Psoas muscle (tissue), 8 donors: ENCODE measurements around the gene IFT27. TPM values are rescaled to one million over a fixed set of nuclear protein-coding genes. Genes with fewer than 3 reads are reported as not detected.

Experiments
- ATAC-seq, 4 donors: fragments of 200-7000 bp; cut with Tn5 transposase; one replicate each; pipeline ENCODE4 v1.9.1; 2020; ENCODE audit warnings: moderate library complexity in 3 of 4, mild to moderate bottlenecking in 2 of 4
- DNase-seq, 2 donors: peaks; one replicate each; pipeline ENCODE4 v3.0.0-alpha.2; 2020
- H3K27ac ChIP-seq: fragments of 200-600 bp; one replicate; pipeline ENCODE4 v1.8.0; 2022
- H3K27me3 ChIP-seq, 3 donors: fragments of 200-600 bp in 1 of 3; one replicate each; pipeline versions ENCODE4 v1.6.1 to v1.8.0; 2013 to 2022; ENCODE audit warnings: low read length in 2 of 3, mild to moderate bottlenecking in 2 of 3, moderate library complexity in 1 of 3; ENCODE audit not compliant: insufficient read depth in 3 of 3
- H3K36me3 ChIP-seq, 2 donors: fragments of 200-600 bp in 1 of 2; one replicate each; pipeline versions ENCODE4 v1.6.1 to v1.8.0; 2013 to 2022; ENCODE audit warnings: low read depth in 1 of 2, mild to moderate bottlenecking in 1 of 2, moderate library complexity in 1 of 2; ENCODE audit not compliant: insufficient read depth in 1 of 2
- H3K4me1 ChIP-seq: fragments of 200-600 bp; one replicate; pipeline ENCODE4 v1.8.0; 2022
- H3K4me3 ChIP-seq: fragments of 200-600 bp; one replicate; pipeline ENCODE4 v1.8.0; 2022; ENCODE audit warnings: mild to moderate bottlenecking
- H3K9me3 ChIP-seq: fragments of 200-600 bp; one replicate; pipeline ENCODE4 v1.8.0; 2022
- WGBS, 3 donors: extraction: QIAGEN DNeasy Blood & Tissue Kit; methylation state at CpG; one replicate each; pipeline versions ENCODE4 v1.1.6 to v1.1.7; 2013; 5-methylcytosine and 5-hydroxymethylcytosine counted together
- intact Hi-C, 2 donors: fragments of 100-400 bp; cut with DNase I; formaldehyde crosslinking; loops; one replicate each; pipeline versions ENCODE4 v1.11.0 to v1.14.2; 2022
- polyA plus RNA-seq, 3 donors: library from polyadenylated mRNA; stranded (reverse); fragments of 200-250 nt; gene quantifications; one replicate each; pipeline ENCODE4 v1.2.3, GENCODE V29; 2013
- total RNA-seq, 4 donors: library from RNA; stranded (reverse); fragmentation: NEBNext Ultra II Directional in 2 of 4; extraction: Animal tissue kit (Norgen Biotek cat#: 25700) in 2 of 4; gene quantifications; one replicate each; pipeline versions ENCODE4 v1.2.1 to v1.2.4, GENCODE V29; 2021 to 2023
- TF ChIP-seq, protein P1 (sequence below): fragments of 200-600 bp; IDR thresholded peaks from one replicate; pipeline ENCODE4 v1.8.0; 2022; ENCODE audit warnings: antibody characterized with exemption
- donor health status: healthy with polysubstance abuse.
- donor health status: DM: no; HTN: no; CAD: no; lungs with moderate emphysema.
- donor health status: Bipolar disorder and iron deficiency.
- donor health status: healthy.
- donor health status: DM: yes; HTN: yes; CAD: no.
- donor health status: DM: no; HTN: no; CAD: no.
- donor health status: DM: no; HTN: no; CAD: no.
- donor health status: DM: yes; HTN: yes; CAD: no.

Gene IFT27
- total and polyA plus RNA-seq, 7 donors = 5.6 to 16.7 (median 7.4) TPM

DNA sequence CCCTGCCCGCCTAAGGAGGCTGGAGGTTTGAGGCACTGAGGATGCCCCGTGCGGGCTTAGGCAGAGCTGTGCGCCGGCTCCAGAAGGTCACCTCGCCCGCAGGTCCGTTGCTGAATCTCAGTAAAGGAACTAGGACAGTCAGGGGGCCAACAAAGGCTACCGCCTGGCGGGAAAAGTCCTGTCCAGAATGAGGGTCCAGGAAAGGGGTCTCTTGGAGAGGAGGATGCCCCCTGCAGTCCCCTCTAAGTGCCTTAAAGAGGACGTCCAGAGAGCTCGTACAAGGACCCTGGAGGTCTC, 40.4 kb upstream of the IFT27 start:
- TF ChIP-seq, protein P1, sequence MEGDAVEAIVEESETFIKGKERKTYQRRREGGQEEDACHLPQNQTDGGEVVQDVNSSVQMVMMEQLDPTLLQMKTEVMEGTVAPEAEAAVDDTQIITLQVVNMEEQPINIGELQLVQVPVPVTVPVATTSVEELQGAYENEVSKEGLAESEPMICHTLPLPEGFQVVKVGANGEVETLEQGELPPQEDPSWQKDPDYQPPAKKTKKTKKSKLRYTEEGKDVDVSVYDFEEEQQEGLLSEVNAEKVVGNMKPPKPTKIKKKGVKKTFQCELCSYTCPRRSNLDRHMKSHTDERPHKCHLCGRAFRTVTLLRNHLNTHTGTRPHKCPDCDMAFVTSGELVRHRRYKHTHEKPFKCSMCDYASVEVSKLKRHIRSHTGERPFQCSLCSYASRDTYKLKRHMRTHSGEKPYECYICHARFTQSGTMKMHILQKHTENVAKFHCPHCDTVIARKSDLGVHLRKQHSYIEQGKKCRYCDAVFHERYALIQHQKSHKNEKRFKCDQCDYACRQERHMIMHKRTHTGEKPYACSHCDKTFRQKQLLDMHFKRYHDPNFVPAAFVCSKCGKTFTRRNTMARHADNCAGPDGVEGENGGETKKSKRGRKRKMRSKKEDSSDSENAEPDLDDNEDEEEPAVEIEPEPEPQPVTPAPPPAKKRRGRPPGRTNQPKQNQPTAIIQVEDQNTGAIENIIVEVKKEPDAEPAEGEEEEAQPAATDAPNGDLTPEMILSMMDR = no peak
- Histone ChIP-seq H3K27ac (no peak overlapping the region), H3K4me1 (peaks cover 10% of the 10 kb centered on the region), H3K36me3 (no peaks in the 10 kb centered on the region), H3K4me3 (no peak overlapping the region), H3K27me3 (peaks cover 0 to 75% (median 22%) of the 10 kb centered on the region in 3 donors), H3K9me3 (no peaks in the 10 kb centered on the region)
- ATAC-seq (no peak), DNase-seq (no peak)
- WGBS, 3 donors = 3 to 4% (median 3%) methylated on average over 12 of the region's 12 CpGs
- intact Hi-C loops = no loop called here

DNA sequence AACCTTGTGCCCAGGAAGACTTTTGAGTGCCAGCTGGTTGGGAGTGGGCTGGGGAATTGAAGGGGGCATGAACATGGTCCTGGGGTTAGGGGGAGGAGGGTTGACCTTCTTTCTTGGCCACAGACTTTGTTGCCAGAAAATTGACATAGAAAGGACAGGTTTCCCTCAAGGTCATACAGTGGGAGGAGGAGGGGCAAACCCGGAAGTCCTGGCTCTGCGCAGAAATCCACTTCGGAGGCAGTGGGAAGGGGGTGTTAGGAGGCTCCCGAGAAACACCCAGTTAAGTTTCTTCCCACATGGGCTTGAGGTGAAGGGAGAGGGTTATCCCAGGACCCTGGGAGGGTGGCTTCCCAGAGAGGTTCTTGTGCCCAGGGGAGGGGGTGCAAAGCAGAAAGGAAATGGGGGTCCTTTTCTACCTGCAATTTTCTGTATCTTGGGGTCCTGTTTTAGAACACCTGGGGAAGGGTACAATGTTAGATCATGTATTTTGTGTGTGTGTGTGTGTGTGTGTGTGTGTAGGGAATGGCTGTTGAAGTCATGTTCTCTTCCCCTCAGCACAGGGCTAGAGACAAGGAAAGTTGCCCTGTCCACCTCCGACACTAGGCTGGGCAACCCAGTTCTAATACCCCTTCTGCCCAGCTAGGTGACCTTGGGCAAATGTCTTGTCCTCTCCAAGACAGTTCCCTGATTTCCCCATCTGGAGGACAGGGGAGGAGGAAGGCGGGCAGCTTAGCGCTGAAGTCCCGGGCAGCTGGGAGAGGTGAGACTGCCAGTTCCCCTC, 39.8 kb upstream of the IFT27 start:
- ATAC-seq (no peak), DNase-seq (no peak)
- Histone ChIP-seq H3K9me3 (no peaks in the 10 kb centered on the region), H3K36me3 (no peaks in the 10 kb centered on the region), H3K27ac (no peak overlapping the region), H3K4me1 (peaks cover 10% of the 10 kb centered on the region), H3K27me3 (peaks cover 0 to 75% (median 22%) of the 10 kb centered on the region in 3 donors), H3K4me3 (no peak overlapping the region)
- TF ChIP-seq, protein P1 = no peak
- WGBS, 3 donors = 34 to 45% (median 39%) methylated on average over 8 of the region's 8 CpGs
- intact Hi-C loops = no loop called here

DNA sequence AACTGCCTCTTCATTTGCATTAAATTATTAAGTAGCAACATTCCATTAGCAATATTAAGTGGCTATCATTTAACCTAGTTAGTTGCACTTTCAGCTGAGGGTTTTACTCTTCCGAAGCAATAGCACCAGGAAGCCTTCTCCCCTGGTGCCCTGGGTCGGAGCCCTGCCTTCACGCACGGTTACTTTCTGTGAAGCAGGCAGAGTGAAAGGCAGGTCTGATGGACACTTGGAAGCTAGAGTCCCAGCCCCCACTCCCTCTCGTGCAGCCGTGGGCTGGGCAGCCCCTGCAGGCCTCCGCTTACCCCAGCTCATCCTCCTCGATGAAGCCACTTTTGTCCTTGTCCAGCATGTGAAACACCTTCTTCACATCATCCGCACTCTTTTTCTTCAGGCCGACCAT, 38.9 kb upstream of the IFT27 start:
- no peak for ATAC-seq
- H3K27ac ChIP-seq = no peak overlapping the region
- H3K9me3 ChIP-seq = no peaks in the 10 kb centered on the region
- intact Hi-C loops = no loop called here
- no peaks in the 10 kb centered on the region for H3K36me3 ChIP-seq
- TF ChIP-seq, protein P1 = no peak
- peaks cover 10% of the 10 kb centered on the region for H3K4me1 ChIP-seq
- H3K27me3 ChIP-seq = peaks cover 0 to 67% (median 24%) of the 10 kb centered on the region in 3 donors
- DNase-seq = no peak
- no peak overlapping the region for H3K4me3 ChIP-seq
- 65 to 76% (median 68%) methylated on average over 10 of the region's 10 CpGs for WGBS, 3 donors

DNA sequence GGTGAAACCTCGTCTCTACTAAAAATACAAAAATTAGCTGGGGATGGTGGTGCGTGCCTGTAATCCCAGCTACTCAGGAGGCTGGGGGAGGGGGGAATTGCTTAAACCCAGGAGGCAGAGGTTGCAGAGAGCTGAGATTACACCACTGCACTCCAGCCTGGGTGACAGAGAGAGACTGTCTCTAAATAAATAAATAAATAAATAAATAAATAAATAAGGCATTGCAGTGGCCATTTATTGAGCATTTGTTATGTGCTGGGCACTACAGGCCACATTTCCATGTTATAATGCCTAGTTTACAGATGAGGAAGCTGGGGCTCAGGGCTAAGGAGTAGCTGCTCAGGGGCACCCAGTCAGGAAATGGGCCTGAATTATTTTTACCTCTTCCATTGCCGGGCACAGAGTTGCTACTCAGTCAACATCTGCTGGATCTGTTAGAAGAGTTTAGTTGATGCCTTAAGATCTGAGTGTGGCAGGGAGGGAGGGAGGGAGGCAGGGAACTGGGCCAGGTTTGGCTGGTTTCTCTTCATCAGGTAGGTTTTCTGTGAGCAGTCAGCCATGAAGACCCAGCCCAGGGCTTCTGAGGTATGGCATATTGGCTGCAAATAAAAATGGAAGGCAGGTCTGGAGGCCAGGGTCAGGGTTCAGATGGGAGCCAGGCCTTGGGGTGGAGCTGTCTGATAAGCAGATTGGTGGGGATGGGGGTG, 35.3 kb upstream of the IFT27 start:
- no peak overlapping the region for H3K27ac ChIP-seq
- no peaks in the 10 kb centered on the region for H3K36me3 ChIP-seq
- TF ChIP-seq, protein P1 = no peak
- peaks cover 0 to 41% (median 6%) of the 10 kb centered on the region in 3 donors for H3K27me3 ChIP-seq
- ATAC-seq = no peak
- H3K4me1 ChIP-seq = no peaks in the 10 kb centered on the region
- DNase-seq = no peak
- 85 to 88% (median 86%) methylated on average over 3 of the region's 3 CpGs for WGBS, 3 donors
- intact Hi-C loops = no loop called here
- no peaks in the 10 kb centered on the region for H3K9me3 ChIP-seq
- no peak overlapping the region for H3K4me3 ChIP-seq
